ENCODE results near the gene TCP11L2.

The TCP11L2 gene

GRCh38 chr12:106302401-106303201 is at the start of gene TCP11L2:
Gene TCP11L2 (plus strand): TSS chr12:106302733. CDS start chr12:106311076, 8,343 bp downstream.
- peak; percentile 72 to 79 for DNase-seq (ENCODE audit: low read depth in 2 of 2)

GRCh38 chr12:106254724-106255123 is 47.8 kb upstream of the TCP11L2 start:
- DNase-seq (ENCODE audit: low read depth in 2 of 2) = no peak

DNA sequence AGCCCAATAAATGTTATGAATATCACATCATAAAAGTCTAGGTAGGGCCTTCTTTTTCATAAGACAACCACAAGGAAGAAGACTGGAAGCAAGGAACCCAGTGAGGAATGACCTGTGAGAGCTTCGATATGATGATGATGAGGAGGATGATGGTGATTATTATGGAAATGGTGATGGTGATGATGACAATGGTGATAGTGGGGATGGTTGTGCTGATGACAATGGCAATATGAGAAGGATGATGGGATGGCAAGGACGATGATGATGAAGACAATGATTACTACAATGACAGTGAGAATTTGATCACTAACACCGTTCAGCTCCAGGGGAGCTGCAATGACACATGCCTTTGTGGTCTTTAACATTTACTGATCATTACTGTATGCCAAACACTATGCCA is 47.0 kb upstream of the TCP11L2 start:
- no peak for DNase-seq (ENCODE audit: low read depth in 2 of 2)

DNA sequence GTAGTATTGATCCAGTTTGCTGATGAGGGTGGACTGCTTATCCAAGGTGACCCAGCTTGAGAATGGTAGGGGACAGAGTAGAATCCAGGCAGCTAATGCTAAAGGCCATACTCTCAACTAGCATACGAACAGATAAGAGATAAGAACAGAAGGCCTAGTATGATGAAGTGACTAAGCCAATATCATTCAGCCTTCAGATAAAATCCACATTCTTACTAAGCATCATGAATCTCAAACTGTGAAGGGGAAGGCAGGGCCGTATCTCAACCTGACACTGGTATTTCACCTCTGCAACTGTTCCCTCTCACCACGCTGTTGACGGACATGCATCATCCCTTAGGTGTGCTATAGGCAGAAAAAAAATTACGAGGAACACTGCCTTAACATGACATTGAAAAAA is 46.6 kb upstream of the TCP11L2 start:
- no peak for DNase-seq (ENCODE audit: low read depth in 2 of 2)

- no peak for DNase-seq (ENCODE audit: low read depth in 2 of 2)
These were observed 46.0 kb upstream of the TCP11L2 start for GRCh38 chr12:106256524-106256923.

DNA sequence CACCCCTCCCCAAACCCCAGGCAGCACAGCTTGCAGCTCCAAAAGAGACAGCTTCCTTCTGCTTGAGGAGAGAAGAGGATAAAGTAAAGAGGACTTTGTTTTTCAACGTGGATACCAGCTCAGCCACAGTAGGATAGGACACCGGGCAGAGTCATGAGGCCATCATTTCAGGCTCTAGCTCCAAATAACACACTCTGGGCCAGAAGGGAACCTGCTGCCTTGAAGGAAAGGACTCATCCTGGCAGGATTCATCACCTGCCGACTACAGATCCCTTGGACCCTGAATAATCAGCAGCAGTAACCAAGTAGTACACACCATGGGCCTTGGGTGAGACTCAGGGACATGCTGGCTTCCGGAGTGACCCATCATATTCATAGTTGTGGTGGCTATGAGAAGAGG is 44.3 kb upstream of the TCP11L2 start:
- DNase-seq (ENCODE audit: low read depth in 2 of 2) = no peak

DNA sequence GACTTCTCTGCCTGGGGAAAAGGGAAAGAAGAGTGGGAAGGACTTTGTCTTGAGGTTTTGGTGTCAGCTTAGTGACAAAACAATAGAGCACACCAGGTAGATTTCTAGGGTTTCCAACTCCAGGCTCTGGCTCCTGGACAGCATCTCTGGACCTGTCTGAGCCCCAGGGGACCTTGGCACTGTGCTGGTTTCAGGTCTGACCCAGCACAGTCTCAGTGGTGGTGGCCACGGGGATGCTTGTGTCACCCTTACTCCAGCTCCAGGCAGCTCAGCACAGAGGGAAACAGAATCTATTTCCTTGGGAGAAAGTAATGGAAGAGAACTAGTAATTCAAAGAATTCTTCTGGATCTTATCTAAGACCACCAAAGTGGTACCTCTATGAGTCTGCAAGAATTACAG is 43.6 kb upstream of the TCP11L2 start:
- DNase-seq (ENCODE audit: low read depth in 2 of 2) = no peak

GRCh38 chr12:106265116-106265515 is 37.4 kb upstream of the TCP11L2 start:
- no peak for DNase-seq (ENCODE audit: low read depth in 2 of 2)

GRCh38 chr12:106267535-106267934 is 35.0 kb upstream of the TCP11L2 start:
- DNase-seq (ENCODE audit: low read depth in 2 of 2) = no peak

GRCh38 chr12:106269150-106269771 is 33.3 kb upstream of the TCP11L2 start:
- no peak for DNase-seq (ENCODE audit: low read depth in 2 of 2)

- DNase-seq (ENCODE audit: low read depth in 2 of 2) = no peak
These were observed 30.7 kb upstream of the TCP11L2 start for GRCh38 chr12:106271575-106272505.

DNA sequence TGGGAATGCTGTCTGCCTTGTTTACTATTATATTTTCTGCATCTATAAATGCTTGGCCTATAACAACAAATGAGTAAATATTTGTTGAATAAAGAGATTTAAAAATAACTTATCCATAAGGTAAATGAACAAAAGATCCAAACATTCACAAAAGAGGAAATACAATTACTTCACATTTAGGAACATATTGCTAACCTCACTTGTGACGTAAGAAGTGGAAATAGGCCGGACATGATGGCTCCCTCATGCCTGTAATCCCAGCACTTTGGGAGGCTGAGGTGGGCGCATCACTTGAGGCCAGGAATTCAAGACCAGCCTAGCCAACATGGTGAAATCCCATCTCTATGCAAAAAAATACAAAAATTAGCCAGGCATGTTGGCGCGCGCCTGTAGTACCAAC is 29.0 kb upstream of the TCP11L2 start:
- DNase-seq (ENCODE audit: low read depth in 2 of 2) = no peak

- no peak for DNase-seq (ENCODE audit: low read depth in 2 of 2)
These were observed 28.5 kb upstream of the TCP11L2 start for GRCh38 chr12:106274012-106274411.

GRCh38 chr12:106274575-106275121 is 27.9 kb upstream of the TCP11L2 start:
- DNase-seq (ENCODE audit: low read depth in 2 of 2) = no peak

- DNase-seq (ENCODE audit: low read depth in 2 of 2) = no peak
These were observed 27.1 kb upstream of the TCP11L2 start for GRCh38 chr12:106275458-106275857.

GRCh38 chr12:106276032-106276740 is 26.3 kb upstream of the TCP11L2 start:
- no peak for DNase-seq (ENCODE audit: low read depth in 2 of 2)

DNA sequence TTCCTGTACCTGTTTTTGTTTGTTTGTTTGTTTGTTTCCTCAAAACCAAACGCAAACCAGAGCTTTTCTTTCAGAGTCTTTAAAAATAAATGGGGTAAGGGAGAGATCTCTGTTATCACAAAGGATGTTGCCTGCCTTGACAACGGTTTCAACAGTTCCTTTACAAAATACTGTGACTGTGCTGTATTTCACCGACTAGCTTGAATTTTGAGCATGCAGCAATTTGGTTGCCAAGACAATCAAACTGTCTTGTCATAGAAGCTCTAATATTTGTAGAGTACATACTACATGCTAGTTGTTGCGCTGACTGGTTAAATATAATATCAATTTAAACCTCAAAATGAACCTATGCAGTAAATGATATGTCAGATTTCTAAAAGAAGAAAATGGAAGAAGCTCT is 22.4 kb upstream of the TCP11L2 start:
- no peak for DNase-seq (ENCODE audit: low read depth in 2 of 2)

DNA sequence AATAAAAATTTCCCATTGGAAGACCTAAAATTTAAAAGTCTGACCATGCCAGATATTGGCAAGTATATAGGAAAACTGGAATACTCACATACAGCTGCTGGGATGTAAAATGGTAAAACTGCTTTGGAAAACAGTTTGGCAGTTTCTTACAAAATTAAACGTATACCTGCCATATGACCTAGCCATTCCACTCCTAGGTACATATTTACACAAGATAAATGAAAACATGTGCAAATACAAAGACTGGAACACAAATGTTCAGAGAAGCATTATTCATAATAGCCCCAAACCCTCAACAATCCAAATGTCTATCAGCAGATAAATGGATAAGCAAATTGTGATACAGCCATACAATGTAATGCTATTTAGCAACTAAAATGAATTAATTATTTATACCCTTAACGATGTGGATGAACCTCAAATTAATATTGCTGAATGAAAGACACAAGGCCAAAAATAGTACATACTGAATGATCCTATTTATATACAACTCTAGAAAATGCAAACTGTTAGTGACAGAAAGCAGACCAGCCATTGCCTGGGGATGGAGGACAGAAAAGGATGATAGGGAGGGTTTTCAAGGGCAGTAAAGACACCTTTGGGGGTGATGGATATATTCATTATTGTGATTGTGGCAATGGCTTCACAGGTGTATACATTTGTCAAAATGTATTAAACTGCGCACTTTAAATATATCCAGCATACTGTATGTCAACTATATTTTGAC is 21.3 kb upstream of the TCP11L2 start:
- DNase-seq (ENCODE audit: low read depth in 2 of 2) = no peak

- DNase-seq (ENCODE audit: low read depth in 2 of 2) = no peak
These were observed 20.7 kb upstream of the TCP11L2 start for GRCh38 chr12:106281804-106282203.

GRCh38 chr12:106282457-106283097 is 20.0 kb upstream of the TCP11L2 start:
- DNase-seq (ENCODE audit: low read depth in 2 of 2) = peak in 1 of 2 donors; percentile 31

Measured in activated CD8-positive, alpha-beta memory T cell treated with anti-CD3 and anti-CD28 coated beads for 4 hours (primary cell).